Esophagus muscularis mucosa (tissue), 4 donors: ENCODE results near the gene TUBAL3. TPM values are rescaled to one million over a fixed set of nuclear protein-coding genes. Genes with fewer than 3 reads are reported as not detected.

ENCODE experiments used
- DNase-seq: peaks from one replicate; pipeline ENCODE4 v3.0.0-alpha.2; 2017; ENCODE audit errors: extremely low spot score
- H3K27ac ChIP-seq, 4 donors: fragments of 200-600 bp; sonication (generic); replicated peaks in 1 of 4; 1 replicate in 3 of 4; 2 replicates in 1 of 4; pipeline ENCODE4 v1.5.1; 2016 to 2019; ENCODE audit warnings: mild to moderate bottlenecking in 1 of 4
- H3K27me3 ChIP-seq, 4 donors: fragments of 200-600 bp; sonication (generic); one replicate each; pipeline versions ENCODE4 v1.5.1 to v1.6.0; 2016 to 2019
- H3K36me3 ChIP-seq, 4 donors: fragments of 200-600 bp; sonication (generic); one replicate each; pipeline ENCODE4 v1.5.1; 2016 to 2019
- H3K4me1 ChIP-seq, 4 donors: fragments of 200-600 bp; sonication (generic); one replicate each; pipeline ENCODE4 v1.5.1; 2016 to 2019
- H3K4me3 ChIP-seq, 4 donors: fragments of 200-600 bp; sonication (generic); 1 replicate in 2 of 4; 2 replicates in 2 of 4; pipeline ENCODE4 v1.5.1; 2016 to 2019; ENCODE audit warnings: mild to moderate bottlenecking in 4 of 4, moderate library complexity in 1 of 4
- H3K9me3 ChIP-seq, 4 donors: fragments of 200-600 bp; sonication (generic); 1 replicate in 3 of 4; 2 replicates in 1 of 4; pipeline ENCODE4 v1.5.1; 2016 to 2019
- EP300 ChIP-seq: sonication (generic); formaldehyde crosslinking; IDR thresholded peaks from one replicate; pipeline ENCODE4 v1.6.1; 2017; ENCODE audit warnings: antibody characterized with exemption
- POLR2A ChIP-seq: fragments of 450-650 bp; IDR thresholded peaks from one replicate; pipeline ENCODE4 v1.6.1; 2017; ENCODE audit warnings: antibody characterized with exemption, moderate library complexity, mild to moderate bottlenecking, low read depth
- POLR2AphosphoS5 ChIP-seq, 2 donors: sonication (generic); formaldehyde crosslinking; IDR thresholded peaks; one replicate each; pipeline ENCODE4 v1.6.1; 2017; ENCODE audit warnings: antibody characterized with exemption in 2 of 2
- WGBS: methylation state at CpG from one replicate; pipeline ENCODE4 v1.1.5; 2018; 5-methylcytosine and 5-hydroxymethylcytosine counted together
- intact Hi-C: fragments of 100-400 bp; cut with DNase I; formaldehyde crosslinking; loops from one replicate; pipeline ENCODE4 v1.15.1; 2023
- total RNA-seq, 4 donors: library from RNA; depleted of rRNA; stranded (reverse); fragments of >200 nt; gene quantifications; one replicate each; pipeline versions ENCODE4 v1.1.0 to v1.2.1, GENCODE V29; 2016
- TF ChIP-seq, protein P1 (sequence below), 3 experiments: fragments of 200-600 bp in 2 of 3; fragments of 450-650 bp in 1 of 3; sonication (generic) in 2 of 3; IDR thresholded peaks; one replicate each; pipeline ENCODE4 v1.5.1; 2017 to 2019; ENCODE audit warnings: antibody characterized with exemption in 3 of 3, mild to moderate bottlenecking in 2 of 3, moderate library complexity in 1 of 3

TUBAL3 gene
- total RNA-seq, 4 donors from 2014 or later = 0.34 to 0.66 (median 0.52) TPM; not detected in 1

DNA sequence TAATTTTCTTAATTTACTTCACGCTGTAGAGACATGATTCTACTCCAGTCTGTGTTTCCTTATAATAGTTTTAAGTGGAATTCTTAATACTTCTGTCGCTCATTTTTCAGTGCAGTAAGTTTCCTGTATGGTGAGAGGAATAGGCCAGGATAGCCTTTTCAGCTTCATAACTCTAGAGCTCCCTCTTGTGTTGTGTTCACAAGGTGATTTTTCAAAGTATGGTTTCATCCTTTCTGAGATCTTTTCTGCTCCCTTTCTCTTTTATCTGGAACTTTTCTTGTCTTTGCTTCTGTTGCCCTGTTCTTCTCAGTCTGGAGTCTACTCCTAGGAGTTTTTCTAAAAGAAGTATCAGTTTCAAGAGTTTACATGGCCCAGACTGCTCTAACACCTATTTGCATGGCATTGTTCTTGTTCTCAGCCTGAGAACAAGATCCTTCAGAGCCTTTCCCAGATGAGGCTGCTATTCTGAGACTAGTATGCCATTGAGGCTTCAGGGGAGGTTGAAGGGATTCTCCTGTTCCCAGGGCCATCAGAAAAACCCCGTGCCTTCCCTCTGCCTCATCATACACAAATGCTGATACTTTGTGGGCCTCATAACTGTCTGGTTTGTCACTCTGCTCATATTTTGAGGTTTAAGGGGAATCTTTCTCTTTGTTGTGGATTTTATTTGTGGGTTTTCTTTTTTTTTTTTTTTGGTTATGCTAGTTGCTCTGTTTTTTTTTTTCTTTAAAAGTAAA, 29.6 kb upstream of the TUBAL3 start:
- TF ChIP-seq POLR2AphosphoS5 (IDR thresholded peaks at IDR 0.05) = no peak
- TF ChIP-seq, protein P1, sequence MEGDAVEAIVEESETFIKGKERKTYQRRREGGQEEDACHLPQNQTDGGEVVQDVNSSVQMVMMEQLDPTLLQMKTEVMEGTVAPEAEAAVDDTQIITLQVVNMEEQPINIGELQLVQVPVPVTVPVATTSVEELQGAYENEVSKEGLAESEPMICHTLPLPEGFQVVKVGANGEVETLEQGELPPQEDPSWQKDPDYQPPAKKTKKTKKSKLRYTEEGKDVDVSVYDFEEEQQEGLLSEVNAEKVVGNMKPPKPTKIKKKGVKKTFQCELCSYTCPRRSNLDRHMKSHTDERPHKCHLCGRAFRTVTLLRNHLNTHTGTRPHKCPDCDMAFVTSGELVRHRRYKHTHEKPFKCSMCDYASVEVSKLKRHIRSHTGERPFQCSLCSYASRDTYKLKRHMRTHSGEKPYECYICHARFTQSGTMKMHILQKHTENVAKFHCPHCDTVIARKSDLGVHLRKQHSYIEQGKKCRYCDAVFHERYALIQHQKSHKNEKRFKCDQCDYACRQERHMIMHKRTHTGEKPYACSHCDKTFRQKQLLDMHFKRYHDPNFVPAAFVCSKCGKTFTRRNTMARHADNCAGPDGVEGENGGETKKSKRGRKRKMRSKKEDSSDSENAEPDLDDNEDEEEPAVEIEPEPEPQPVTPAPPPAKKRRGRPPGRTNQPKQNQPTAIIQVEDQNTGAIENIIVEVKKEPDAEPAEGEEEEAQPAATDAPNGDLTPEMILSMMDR (IDR thresholded peaks at IDR 0.05) = peak; percentile 55 to 69 (median 60)
- Histone ChIP-seq H3K4me3 (no peak overlapping the region), H3K27ac (peak overlapping the region; percentile 11 to 55 (median 28)), H3K4me1 (peaks cover 0 to 17% (median 8%) of the 10 kb centered on the region in 4 donors), H3K27me3 (no peaks in the 10 kb centered on the region), H3K9me3 (no peaks in the 10 kb centered on the region), H3K36me3 (peaks cover 0 to 4% (median 0%) of the 10 kb centered on the region in 4 donors)
- 63% methylated on average over 3 of the region's 3 CpGs for WGBS
- DNase-seq = no peak
- intact Hi-C loops = no loop called here

DNA sequence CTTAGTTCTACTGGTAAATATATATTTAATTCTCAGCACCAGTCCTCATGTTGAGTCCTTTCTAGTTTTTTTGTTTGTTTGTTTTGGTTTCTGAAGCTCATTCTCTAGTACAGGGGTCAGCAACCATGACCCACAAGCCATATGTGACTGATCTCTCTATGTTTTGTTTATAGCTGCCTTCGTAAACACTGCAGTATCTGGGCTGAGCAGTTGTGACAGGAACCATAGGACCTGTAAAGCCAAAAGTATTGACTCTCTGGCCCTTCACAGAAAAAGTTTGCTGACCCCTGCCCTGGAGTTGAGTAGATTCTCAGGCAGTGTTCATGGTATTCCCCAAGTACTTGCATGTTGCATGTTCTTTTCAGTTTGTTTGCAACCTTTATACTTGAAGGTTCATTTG, 28.6 kb upstream of the TUBAL3 start:
- intact Hi-C loops = no loop called here
- Histone ChIP-seq H3K27me3 (no peaks in the 10 kb centered on the region), H3K4me1 (peaks cover 0 to 17% (median 11%) of the 10 kb centered on the region in 4 donors), H3K27ac (no peak overlapping the region), H3K4me3 (no peak overlapping the region), H3K9me3 (no peaks in the 10 kb centered on the region), H3K36me3 (peaks cover 0 to 4% (median 0%) of the 10 kb centered on the region in 4 donors)
- TF ChIP-seq POLR2A (no peak), POLR2AphosphoS5 (IDR thresholded peaks at IDR 0.05) (no peak), EP300 (no peak)
- TF ChIP-seq, protein P1 (IDR thresholded peaks at IDR 0.05) = no peak
- DNase-seq = no peak
- 88% methylated on average over 1 of the region's 1 CpG for WGBS

DNA sequence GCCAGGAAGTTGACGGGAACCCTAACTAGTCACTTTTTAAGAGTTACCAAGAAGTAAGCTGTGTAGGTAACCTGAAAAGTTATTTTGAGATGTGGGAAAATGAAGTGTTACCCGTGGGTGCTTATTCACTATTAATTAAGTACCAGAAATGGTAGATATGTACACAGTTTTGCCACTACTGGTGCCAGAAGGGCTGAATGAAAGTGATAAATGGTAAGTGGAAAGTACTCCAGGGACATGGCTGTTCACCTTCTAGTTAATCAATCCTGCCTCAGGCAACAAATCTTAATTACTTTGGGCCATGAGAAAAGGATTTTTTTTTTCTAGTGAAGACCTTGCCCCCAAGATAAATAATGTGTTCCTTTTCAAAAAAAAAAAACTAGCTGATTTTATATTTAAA, 23.5 kb upstream of the TUBAL3 start:
- Histone ChIP-seq H3K4me3 (peak overlapping the region in 1 of 4 donors; percentile 15), H3K36me3 (peaks cover 0 to 4% (median 0%) of the 10 kb centered on the region in 4 donors), H3K4me1 (peaks cover 0 to 57% (median 35%) of the 10 kb centered on the region in 4 donors), H3K9me3 (no peaks in the 10 kb centered on the region), H3K27ac (peak overlapping the region; percentile 8 to 59 (median 40)), H3K27me3 (no peaks in the 10 kb centered on the region)
- intact Hi-C loops = no loop called here
- 41% methylated on average over 2 of the region's 2 CpGs for WGBS
- no peak for DNase-seq
- TF ChIP-seq POLR2A (no peak), EP300 (no peak), POLR2AphosphoS5 (IDR thresholded peaks at IDR 0.05) (no peak)
- TF ChIP-seq, protein P1 (IDR thresholded peaks at IDR 0.05) = no peak

DNA sequence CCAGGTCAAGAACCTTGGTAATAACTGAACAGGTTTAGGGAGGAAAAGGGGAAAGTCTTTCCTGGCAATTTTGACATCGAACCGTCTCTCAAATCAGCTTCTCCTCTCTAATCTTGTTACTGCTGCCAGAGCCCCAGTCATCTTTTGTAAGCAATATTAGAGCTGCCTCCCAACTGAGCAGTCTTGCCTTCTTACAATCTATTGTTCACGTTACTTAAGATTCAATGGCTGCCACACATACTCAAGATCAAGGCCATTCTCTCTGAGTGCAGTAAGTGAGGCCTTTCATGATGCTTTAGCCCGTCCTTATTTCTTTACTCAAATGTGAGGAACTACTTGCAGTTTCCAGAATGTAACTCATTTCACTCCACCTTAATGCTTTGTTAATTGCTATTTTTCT, 20.1 kb upstream of the TUBAL3 start:
- H3K27ac ChIP-seq = peak overlapping the region; percentile 27 to 51 (median 34)
- no peak for TF ChIP-seq POLR2A
- no peak for TF ChIP-seq EP300
- no peak for TF ChIP-seq POLR2AphosphoS5 (IDR thresholded peaks at IDR 0.05)
- TF ChIP-seq, protein P1 (IDR thresholded peaks at IDR 0.05) = no peak
- WGBS = 84% methylated on average over 3 of the region's 4 CpGs
- H3K9me3 ChIP-seq = no peaks in the 10 kb centered on the region
- H3K36me3 ChIP-seq = no peaks in the 10 kb centered on the region
- DNase-seq = no peak
- no peak overlapping the region for H3K4me3 ChIP-seq
- H3K27me3 ChIP-seq = no peaks in the 10 kb centered on the region
- H3K4me1 ChIP-seq = peaks cover 0 to 59% (median 35%) of the 10 kb centered on the region in 4 donors
- intact Hi-C loops = no loop called here

DNA sequence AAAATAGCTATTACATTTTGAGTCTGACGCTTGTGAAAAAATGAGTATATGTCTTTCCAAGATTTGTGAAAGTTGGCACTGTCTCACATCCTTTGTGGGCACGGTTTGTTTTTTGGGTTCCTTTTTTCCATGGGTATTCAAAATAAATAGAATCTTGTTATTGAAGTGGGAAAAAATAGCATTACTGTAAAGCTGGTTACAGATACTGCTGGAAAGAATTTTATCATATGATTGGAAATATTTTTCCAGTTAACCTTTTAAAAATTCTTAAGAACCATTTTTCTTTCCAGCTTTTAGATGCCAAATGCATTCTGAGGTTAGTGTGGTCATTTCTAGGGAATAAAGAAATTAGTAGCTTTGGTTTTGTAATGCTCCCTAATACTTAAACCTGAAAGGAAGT, 19.1 kb upstream of the TUBAL3 start:
- H3K27ac ChIP-seq = peak overlapping the region in 1 of 4 donors; percentile 37
- intact Hi-C loops = no loop called here
- 32% methylated on average over 2 of the region's 2 CpGs for WGBS

More for the DNA sequence above, 19.1 kb upstream of the TUBAL3 start:
- Histone ChIP-seq H3K4me3 (no peak overlapping the region), H3K27me3 (no peaks in the 10 kb centered on the region), H3K36me3 (no peaks in the 10 kb centered on the region), H3K9me3 (no peaks in the 10 kb centered on the region), H3K4me1 (peaks cover 0 to 59% (median 35%) of the 10 kb centered on the region in 4 donors)
- TF ChIP-seq POLR2A = no peak
- TF ChIP-seq, protein P1 (IDR thresholded peaks at IDR 0.05) = no peak
- TF ChIP-seq POLR2AphosphoS5 (IDR thresholded peaks at IDR 0.05) = no peak
- no peak for TF ChIP-seq EP300
- no peak for DNase-seq
